Measurements from ENCODE around the gene SLC22A13. TPM values are rescaled to one million over a fixed set of nuclear protein-coding genes. Genes with fewer than 3 reads are reported as not detected.

Gene SLC22A13
- total and polyA plus RNA-seq, 2 experiments from 2014 or later: 0.13 to 0.66 TPM

DNA sequence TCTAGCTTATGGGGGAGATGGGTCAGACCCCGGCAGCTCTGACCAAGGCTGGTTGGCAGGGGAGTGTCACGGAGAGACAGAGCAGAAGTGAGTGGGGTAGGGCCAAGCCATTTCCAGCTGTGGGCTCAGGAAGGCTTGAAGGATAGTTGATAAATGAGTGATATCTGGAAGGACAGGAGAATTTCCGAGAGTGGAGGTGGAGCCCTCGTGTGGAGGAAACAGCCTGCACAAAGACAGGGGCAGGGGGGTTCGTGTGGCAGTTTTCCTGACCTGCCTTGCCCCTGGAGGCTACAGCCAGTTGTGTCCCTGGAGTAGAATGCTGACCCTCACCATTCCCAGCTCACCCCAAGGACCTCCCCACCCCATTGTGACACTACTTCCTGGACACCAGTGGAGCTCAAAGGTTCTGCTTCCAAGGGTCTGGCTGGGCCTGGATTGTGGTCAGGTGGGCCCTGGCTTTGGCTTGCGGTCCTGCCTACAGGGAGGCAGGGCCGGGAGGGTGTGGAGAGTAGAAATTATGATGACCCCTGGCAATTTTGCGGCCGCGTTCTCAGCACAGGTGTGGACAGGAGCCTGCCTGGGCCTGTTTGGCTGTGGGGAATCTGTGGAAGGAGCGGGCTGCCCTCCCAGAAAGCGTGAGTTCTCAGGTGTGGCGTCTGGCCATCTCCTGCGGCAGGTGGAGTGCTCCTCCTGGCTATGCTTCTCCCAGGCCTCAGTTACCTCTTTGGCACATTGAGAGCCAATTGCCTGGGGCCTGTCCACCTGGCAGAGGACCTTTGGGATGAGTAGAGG lies 16.5 kb downstream of the SLC22A13 start, which contains the start of gene SLC22A14:
SLC22A14 (plus strand) TSS at position 400 of the 792 bp plus-strand sequence. CDS start 23,733 bp downstream, outside the sequence.
- DNase-seq (ENCODE audit: low spot score) (peak; percentile 67), ATAC-seq (peak; percentile 89)
- Histone ChIP-seq H3K27ac (ENCODE audit: low read depth) (no peak within 1 kb of the TSS), H2AFZ (no peak within 1 kb of the TSS), H3K79me2 (replicated peaks; ENCODE audit: insufficient read depth) (no peaks in the 10 kb centered on the region), H3K4me2 (no peak within 1 kb of the TSS), H3K36me3 (ENCODE audit: insufficient read depth) (no peaks in the 10 kb centered on the region), H3K4me3 (no peak within 1 kb of the TSS), H4K20me1 (replicated peaks; ENCODE audit: insufficient read depth) (no peaks in the 10 kb centered on the region), H3K4me1 (ENCODE audit: insufficient read depth) (no peaks in the 10 kb centered on the region), H3K9me2 (ENCODE audit: insufficient read depth) (no peaks in the 10 kb centered on the region), H3F3A (replicated peaks; ENCODE audit: low read depth) (no peaks in the 10 kb centered on the region), H3K27me3 (ENCODE audit: insufficient read depth) (no peaks in the 10 kb centered on the region)
- no peaks in the 10 kb centered on the region for H3K36me3 Mint-ChIP-seq (ENCODE audit: low read depth)
- H3K4me1 Mint-ChIP-seq: 0 out of 3 replicates have a peak, but pooled peaks cover 3% of the 10 kb centered on the region
- H3K27ac Mint-ChIP-seq: no peak within 1 kb of the TSS
- no peak within 1 kb of the TSS for H3K4me3 Mint-ChIP-seq
- TF ChIP-seq, protein P1, sequence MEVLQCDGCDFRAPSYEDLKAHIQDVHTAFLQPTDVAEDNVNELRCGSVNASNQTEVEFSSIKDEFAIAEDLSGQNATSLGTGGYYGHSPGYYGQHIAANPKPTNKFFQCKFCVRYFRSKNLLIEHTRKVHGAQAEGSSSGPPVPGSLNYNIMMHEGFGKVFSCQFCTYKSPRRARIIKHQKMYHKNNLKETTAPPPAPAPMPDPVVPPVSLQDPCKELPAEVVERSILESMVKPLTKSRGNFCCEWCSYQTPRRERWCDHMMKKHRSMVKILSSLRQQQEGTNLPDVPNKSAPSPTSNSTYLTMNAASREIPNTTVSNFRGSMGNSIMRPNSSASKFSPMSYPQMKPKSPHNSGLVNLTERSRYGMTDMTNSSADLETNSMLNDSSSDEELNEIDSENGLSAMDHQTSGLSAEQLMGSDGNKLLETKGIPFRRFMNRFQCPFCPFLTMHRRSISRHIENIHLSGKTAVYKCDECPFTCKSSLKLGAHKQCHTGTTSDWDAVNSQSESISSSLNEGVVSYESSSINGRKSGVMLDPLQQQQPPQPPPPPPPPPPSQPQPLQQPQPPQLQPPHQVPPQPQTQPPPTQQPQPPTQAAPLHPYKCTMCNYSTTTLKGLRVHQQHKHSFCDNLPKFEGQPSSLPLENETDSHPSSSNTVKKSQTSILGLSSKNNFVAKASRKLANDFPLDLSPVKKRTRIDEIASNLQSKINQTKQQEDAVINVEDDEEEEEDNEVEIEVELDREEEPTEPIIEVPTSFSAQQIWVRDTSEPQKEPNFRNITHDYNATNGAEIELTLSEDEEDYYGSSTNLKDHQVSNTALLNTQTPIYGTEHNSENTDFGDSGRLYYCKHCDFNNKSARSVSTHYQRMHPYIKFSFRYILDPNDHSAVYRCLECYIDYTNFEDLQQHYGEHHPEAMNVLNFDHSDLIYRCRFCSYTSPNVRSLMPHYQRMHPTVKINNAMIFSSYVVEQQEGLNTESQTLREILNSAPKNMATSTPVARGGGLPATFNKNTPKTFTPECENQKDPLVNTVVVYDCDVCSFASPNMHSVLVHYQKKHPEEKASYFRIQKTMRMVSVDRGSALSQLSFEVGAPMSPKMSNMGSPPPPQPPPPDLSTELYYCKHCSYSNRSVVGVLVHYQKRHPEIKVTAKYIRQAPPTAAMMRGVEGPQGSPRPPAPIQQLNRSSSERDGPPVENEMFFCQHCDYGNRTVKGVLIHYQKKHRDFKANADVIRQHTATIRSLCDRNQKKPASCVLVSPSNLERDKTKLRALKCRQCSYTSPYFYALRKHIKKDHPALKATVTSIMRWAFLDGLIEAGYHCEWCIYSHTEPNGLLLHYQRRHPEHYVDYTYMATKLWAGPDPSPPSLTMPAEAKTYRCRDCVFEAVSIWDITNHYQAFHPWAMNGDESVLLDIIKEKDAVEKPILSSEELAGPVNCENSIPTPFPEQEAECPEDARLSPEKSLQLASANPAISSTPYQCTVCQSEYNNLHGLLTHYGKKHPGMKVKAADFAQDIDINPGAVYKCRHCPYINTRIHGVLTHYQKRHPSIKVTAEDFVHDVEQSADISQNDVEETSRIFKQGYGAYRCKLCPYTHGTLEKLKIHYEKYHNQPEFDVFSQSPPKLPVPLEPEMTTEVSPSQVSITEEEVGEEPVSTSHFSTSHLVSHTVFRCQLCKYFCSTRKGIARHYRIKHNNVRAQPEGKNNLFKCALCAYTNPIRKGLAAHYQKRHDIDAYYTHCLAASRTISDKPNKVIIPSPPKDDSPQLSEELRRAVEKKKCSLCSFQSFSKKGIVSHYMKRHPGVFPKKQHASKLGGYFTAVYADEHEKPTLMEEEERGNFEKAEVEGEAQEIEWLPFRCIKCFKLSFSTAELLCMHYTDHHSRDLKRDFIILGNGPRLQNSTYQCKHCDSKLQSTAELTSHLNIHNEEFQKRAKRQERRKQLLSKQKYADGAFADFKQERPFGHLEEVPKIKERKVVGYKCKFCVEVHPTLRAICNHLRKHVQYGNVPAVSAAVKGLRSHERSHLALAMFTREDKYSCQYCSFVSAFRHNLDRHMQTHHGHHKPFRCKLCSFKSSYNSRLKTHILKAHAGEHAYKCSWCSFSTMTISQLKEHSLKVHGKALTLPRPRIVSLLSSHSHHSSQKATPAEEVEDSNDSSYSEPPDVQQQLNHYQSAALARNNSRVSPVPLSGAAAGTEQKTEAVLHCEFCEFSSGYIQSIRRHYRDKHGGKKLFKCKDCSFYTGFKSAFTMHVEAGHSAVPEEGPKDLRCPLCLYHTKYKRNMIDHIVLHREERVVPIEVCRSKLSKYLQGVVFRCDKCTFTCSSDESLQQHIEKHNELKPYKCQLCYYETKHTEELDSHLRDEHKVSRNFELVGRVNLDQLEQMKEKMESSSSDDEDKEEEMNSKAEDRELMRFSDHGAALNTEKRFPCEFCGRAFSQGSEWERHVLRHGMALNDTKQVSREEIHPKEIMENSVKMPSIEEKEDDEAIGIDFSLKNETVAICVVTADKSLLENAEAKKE (CRISPR knock-in tag; IDR thresholded peaks at IDR 0.05): no peak
- TF ChIP-seq, protein P2, sequence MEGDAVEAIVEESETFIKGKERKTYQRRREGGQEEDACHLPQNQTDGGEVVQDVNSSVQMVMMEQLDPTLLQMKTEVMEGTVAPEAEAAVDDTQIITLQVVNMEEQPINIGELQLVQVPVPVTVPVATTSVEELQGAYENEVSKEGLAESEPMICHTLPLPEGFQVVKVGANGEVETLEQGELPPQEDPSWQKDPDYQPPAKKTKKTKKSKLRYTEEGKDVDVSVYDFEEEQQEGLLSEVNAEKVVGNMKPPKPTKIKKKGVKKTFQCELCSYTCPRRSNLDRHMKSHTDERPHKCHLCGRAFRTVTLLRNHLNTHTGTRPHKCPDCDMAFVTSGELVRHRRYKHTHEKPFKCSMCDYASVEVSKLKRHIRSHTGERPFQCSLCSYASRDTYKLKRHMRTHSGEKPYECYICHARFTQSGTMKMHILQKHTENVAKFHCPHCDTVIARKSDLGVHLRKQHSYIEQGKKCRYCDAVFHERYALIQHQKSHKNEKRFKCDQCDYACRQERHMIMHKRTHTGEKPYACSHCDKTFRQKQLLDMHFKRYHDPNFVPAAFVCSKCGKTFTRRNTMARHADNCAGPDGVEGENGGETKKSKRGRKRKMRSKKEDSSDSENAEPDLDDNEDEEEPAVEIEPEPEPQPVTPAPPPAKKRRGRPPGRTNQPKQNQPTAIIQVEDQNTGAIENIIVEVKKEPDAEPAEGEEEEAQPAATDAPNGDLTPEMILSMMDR (conservative IDR thresholded peaks at IDR 0.05; ENCODE audit: low read depth in 2 of 2): peak; percentile 54 to 69
- no peaks in the 10 kb centered on the region; the same call in 2 of the 3 replicates for H3K9me3 Mint-ChIP-seq
- H3K27me3 Mint-ChIP-seq (ENCODE audit: insufficient read depth, low read depth, poor library complexity): peaks cover 5% of the 10 kb centered on the region
